WTC11 (cell line): ENCODE data around the gene SYNGR1. TPM values are rescaled to one million over a fixed set of nuclear protein-coding genes. Genes with fewer than 3 reads are reported as not detected.

Experiments
- ATF1 ChIP-seq: sonication (generic); formaldehyde crosslinking; IDR thresholded peaks from 2 replicates; pipeline ENCODE4 v1.8.1; 2023; ENCODE audit warnings: mild to moderate bottlenecking, moderate library complexity, missing genetic modification reagents
- CBFB ChIP-seq: sonication (generic); formaldehyde crosslinking; IDR thresholded peaks from 2 replicates; pipeline ENCODE4 v1.8.1; 2022; ENCODE audit warnings: mild to moderate bottlenecking, low read depth, missing genetic modification reagents
- CREM ChIP-seq: sonication (generic); formaldehyde crosslinking; IDR thresholded peaks from 2 replicates; pipeline ENCODE4 v1.8.1; 2022; ENCODE audit warnings: mild to moderate bottlenecking, missing genetic modification reagents, moderate library complexity
- ETV6 ChIP-seq: sonication (generic); formaldehyde crosslinking; IDR thresholded peaks from 2 replicates; pipeline ENCODE4 v1.8.1; 2022; ENCODE audit warnings: mild to moderate bottlenecking, missing genetic modification reagents
- FOXP1 ChIP-seq: sonication (generic); formaldehyde crosslinking; IDR thresholded peaks from 2 replicates; pipeline ENCODE4 v1.8.0; 2022; ENCODE audit warnings: missing genetic modification reagents, mild to moderate bottlenecking, moderate library complexity, borderline replicate concordance
- GABPB1 ChIP-seq: sonication (generic); formaldehyde crosslinking; IDR thresholded peaks from 2 replicates; pipeline ENCODE4 v1.8.1; 2023; ENCODE audit warnings: mild to moderate bottlenecking, missing genetic modification reagents
- JUN ChIP-seq: sonication (generic); formaldehyde crosslinking; IDR thresholded peaks from 2 replicates; pipeline ENCODE4 v1.8.0; 2023; ENCODE audit warnings: mild to moderate bottlenecking, missing genetic modification reagents
- KAT7 ChIP-seq: sonication (generic); formaldehyde crosslinking; IDR thresholded peaks from 2 replicates; pipeline ENCODE4 v1.8.1; 2023; ENCODE audit warnings: missing genetic modification reagents, mild to moderate bottlenecking, borderline replicate concordance
- MXD4 ChIP-seq: fragments of 250-450 bp; sonication (Bioruptor Pico); IDR thresholded peaks from 2 replicates; pipeline ENCODE4 v1.8.0; 2021; ENCODE audit warnings: mild to moderate bottlenecking, moderate library complexity, borderline replicate concordance
- MYBL2 ChIP-seq: sonication (generic); formaldehyde crosslinking; IDR thresholded peaks from 2 replicates; pipeline ENCODE4 v1.8.1; 2023; ENCODE audit warnings: mild to moderate bottlenecking, moderate library complexity, missing genetic modification reagents
- NR1H2 ChIP-seq: sonication (generic); formaldehyde crosslinking; IDR thresholded peaks from 2 replicates; pipeline ENCODE4 v1.9.0; 2021; ENCODE audit warnings: mild to moderate bottlenecking, moderate library complexity, missing genetic modification reagents
- SP1 ChIP-seq: sonication (generic); formaldehyde crosslinking; conservative IDR thresholded peaks from 2 replicates; pipeline ENCODE4 v1.8.1; 2022; ENCODE audit warnings: missing genetic modification reagents
- TCF7 ChIP-seq: sonication (generic); formaldehyde crosslinking; IDR thresholded peaks from 2 replicates; pipeline ENCODE4 v1.8.0; 2022; ENCODE audit warnings: mild to moderate bottlenecking, low read depth, missing genetic modification reagents, moderate library complexity
- TEAD1 ChIP-seq: sonication (generic); formaldehyde crosslinking; IDR thresholded peaks from 2 replicates; pipeline ENCODE4 v1.8.0; 2022; ENCODE audit warnings: mild to moderate bottlenecking, missing genetic modification reagents
- TEAD4 ChIP-seq: sonication (generic); formaldehyde crosslinking; IDR thresholded peaks from 2 replicates; pipeline ENCODE4 v1.8.0; 2022; ENCODE audit warnings: mild to moderate bottlenecking, missing genetic modification reagents
- TP53 ChIP-seq: sonication (generic); formaldehyde crosslinking; IDR thresholded peaks from 2 replicates; pipeline ENCODE4 v1.8.1; 2023; ENCODE audit warnings: mild to moderate bottlenecking, missing genetic modification reagents
- ZBTB21 ChIP-seq: sonication (generic); formaldehyde crosslinking; IDR thresholded peaks from 2 replicates; pipeline ENCODE4 v1.8.1; 2023; ENCODE audit warnings: mild to moderate bottlenecking, missing genetic modification reagents, borderline replicate concordance
- ZNF138 ChIP-seq: sonication (generic); formaldehyde crosslinking; conservative IDR thresholded peaks from 2 replicates; pipeline ENCODE4 v1.8.1; 2022; ENCODE audit warnings: mild to moderate bottlenecking, moderate library complexity, missing genetic modification reagents
- ZNF317 ChIP-seq: sonication (generic); formaldehyde crosslinking; IDR thresholded peaks from 2 replicates; pipeline ENCODE4 v1.8.1; 2023; ENCODE audit warnings: low read depth, mild to moderate bottlenecking, moderate library complexity, missing genetic modification reagents, borderline replicate concordance
- ZNF671 ChIP-seq: fragments of 250-450 bp; sonication (Bioruptor Pico); IDR thresholded peaks from 2 replicates; pipeline ENCODE4 v1.8.0; 2021; ENCODE audit warnings: mild to moderate bottlenecking
- total RNA-seq: library from RNA; stranded (reverse); gene quantifications from 3 replicates; pipeline ENCODE4 v1.2.3, GENCODE V29; 2021
- TF ChIP-seq, protein P1 (sequence below): sonication (generic); formaldehyde crosslinking; IDR thresholded peaks from 2 replicates; pipeline ENCODE4 v1.8.0; 2022; ENCODE audit warnings: mild to moderate bottlenecking, missing genetic modification reagents
- TF ChIP-seq, protein P2 (sequence below): sonication (generic); formaldehyde crosslinking; IDR thresholded peaks from 2 replicates; pipeline ENCODE4 v1.8.0; 2023; ENCODE audit warnings: mild to moderate bottlenecking, missing genetic modification reagents
- TF ChIP-seq, protein P3 (sequence below): fragments of 250-450 bp; sonication (Bioruptor Pico); IDR thresholded peaks from 2 replicates; pipeline ENCODE4 v1.9.0; 2021; ENCODE audit warnings: mild to moderate bottlenecking
- TF ChIP-seq, protein P4 (sequence below): sonication (generic); formaldehyde crosslinking; IDR thresholded peaks from 2 replicates; pipeline ENCODE4 v1.8.1; 2022; ENCODE audit warnings: mild to moderate bottlenecking, moderate library complexity, missing genetic modification reagents
- TF ChIP-seq, protein P5 (sequence below): sonication (generic); formaldehyde crosslinking; IDR thresholded peaks from 2 replicates; pipeline ENCODE4 v1.8.1; 2023; ENCODE audit warnings: mild to moderate bottlenecking, moderate library complexity, missing genetic modification reagents
- TF ChIP-seq, protein P6 (sequence below): sonication (generic); formaldehyde crosslinking; IDR thresholded peaks from 2 replicates; pipeline ENCODE4 v1.8.1; 2023; ENCODE audit warnings: mild to moderate bottlenecking, missing genetic modification reagents, borderline replicate concordance

SYNGR1 gene
- total RNA-seq, 1 experiment from 2014 or later = 35.3 TPM

DNA sequence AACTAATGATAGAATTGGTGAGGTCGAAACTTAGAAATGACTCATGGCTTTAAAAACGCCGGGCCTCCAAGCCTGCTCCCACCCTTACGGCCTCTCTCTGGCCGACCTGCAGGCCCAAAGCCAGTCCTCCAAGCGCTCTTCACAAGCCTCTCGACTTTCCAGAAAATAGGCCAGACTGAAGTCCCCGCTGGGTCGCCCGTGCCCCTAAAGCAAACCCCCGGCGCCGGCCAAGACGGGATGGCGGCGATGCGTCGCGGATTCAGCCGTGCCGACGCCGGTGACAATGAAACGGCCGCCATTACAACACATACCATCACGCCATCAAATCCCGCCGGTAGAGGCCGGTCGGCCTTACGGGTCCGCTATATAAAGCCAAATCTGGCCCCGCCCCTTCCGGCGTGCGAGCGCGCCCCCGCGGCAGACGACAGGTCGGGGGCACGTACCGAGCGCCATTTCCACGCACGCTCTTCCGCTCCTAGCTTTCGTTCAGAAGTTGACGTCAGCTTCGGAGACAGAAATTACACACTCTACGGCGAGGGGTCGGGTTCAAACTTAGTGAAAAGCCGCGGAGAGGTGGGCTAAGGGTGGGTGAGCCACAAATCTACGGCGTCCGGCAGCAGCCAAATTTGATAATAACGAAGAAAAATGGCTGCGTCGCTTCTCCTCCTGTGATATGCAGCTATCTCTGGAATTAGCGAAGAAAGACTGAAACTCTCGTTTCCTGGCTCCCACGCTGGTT lies 30.3 kb upstream of the SYNGR1 start, which contains the start of gene RPL3 (continued):
- TF ChIP-seq, protein P1, sequence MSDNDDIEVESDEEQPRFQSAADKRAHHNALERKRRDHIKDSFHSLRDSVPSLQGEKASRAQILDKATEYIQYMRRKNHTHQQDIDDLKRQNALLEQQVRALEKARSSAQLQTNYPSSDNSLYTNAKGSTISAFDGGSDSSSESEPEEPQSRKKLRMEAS (CRISPR knock-in tag) = peak; percentile 82
- TF ChIP-seq, protein P2, sequence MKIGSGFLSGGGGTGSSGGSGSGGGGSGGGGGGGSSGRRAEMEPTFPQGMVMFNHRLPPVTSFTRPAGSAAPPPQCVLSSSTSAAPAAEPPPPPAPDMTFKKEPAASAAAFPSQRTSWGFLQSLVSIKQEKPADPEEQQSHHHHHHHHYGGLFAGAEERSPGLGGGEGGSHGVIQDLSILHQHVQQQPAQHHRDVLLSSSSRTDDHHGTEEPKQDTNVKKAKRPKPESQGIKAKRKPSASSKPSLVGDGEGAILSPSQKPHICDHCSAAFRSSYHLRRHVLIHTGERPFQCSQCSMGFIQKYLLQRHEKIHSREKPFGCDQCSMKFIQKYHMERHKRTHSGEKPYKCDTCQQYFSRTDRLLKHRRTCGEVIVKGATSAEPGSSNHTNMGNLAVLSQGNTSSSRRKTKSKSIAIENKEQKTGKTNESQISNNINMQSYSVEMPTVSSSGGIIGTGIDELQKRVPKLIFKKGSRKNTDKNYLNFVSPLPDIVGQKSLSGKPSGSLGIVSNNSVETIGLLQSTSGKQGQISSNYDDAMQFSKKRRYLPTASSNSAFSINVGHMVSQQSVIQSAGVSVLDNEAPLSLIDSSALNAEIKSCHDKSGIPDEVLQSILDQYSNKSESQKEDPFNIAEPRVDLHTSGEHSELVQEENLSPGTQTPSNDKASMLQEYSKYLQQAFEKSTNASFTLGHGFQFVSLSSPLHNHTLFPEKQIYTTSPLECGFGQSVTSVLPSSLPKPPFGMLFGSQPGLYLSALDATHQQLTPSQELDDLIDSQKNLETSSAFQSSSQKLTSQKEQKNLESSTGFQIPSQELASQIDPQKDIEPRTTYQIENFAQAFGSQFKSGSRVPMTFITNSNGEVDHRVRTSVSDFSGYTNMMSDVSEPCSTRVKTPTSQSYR = peak; percentile 67; the same call in 1 of the 2 replicates
- TF ChIP-seq, protein P3, sequence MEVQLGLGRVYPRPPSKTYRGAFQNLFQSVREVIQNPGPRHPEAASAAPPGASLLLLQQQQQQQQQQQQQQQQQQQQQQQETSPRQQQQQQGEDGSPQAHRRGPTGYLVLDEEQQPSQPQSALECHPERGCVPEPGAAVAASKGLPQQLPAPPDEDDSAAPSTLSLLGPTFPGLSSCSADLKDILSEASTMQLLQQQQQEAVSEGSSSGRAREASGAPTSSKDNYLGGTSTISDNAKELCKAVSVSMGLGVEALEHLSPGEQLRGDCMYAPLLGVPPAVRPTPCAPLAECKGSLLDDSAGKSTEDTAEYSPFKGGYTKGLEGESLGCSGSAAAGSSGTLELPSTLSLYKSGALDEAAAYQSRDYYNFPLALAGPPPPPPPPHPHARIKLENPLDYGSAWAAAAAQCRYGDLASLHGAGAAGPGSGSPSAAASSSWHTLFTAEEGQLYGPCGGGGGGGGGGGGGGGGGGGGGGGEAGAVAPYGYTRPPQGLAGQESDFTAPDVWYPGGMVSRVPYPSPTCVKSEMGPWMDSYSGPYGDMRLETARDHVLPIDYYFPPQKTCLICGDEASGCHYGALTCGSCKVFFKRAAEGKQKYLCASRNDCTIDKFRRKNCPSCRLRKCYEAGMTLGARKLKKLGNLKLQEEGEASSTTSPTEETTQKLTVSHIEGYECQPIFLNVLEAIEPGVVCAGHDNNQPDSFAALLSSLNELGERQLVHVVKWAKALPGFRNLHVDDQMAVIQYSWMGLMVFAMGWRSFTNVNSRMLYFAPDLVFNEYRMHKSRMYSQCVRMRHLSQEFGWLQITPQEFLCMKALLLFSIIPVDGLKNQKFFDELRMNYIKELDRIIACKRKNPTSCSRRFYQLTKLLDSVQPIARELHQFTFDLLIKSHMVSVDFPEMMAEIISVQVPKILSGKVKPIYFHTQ (CRISPR knock-in tag) = peak; percentile 46; the same call in 1 of the 2 replicates
- TF ChIP-seq, protein P4, sequence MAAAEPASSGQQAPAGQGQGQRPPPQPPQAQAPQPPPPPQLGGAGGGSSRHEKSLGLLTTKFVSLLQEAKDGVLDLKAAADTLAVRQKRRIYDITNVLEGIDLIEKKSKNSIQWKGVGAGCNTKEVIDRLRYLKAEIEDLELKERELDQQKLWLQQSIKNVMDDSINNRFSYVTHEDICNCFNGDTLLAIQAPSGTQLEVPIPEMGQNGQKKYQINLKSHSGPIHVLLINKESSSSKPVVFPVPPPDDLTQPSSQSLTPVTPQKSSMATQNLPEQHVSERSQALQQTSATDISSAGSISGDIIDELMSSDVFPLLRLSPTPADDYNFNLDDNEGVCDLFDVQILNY (CRISPR knock-in tag) = peak; percentile 82; the same call in 1 of the 2 replicates
- TF ChIP-seq, protein P5, sequence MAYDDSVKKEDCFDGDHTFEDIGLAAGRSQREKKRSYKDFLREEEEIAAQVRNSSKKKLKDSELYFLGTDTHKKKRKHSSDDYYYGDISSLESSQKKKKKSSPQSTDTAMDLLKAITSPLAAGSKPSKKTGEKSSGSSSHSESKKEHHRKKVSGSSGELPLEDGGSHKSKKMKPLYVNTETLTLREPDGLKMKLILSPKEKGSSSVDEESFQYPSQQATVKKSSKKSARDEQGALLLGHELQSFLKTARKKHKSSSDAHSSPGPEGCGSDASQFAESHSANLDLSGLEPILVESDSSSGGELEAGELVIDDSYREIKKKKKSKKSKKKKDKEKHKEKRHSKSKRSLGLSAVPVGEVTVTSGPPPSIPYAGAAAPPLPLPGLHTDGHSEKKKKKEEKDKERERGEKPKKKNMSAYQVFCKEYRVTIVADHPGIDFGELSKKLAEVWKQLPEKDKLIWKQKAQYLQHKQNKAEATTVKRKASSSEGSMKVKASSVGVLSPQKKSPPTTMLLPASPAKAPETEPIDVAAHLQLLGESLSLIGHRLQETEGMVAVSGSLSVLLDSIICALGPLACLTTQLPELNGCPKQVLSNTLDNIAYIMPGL (CRISPR knock-in tag) = 0 out of 2 replicates have a peak, but pooled peaks have one; percentile 71
- peak; percentile 58 for TF ChIP-seq TEAD1
- TF ChIP-seq SP1 (CRISPR knock-in tag) = peak; percentile 99
- TF ChIP-seq TCF7 (CRISPR knock-in tag) = no peak
- TF ChIP-seq NR1H2 (CRISPR knock-in tag) = no peak
- peak; percentile 75 for TF ChIP-seq FOXP1
- TF ChIP-seq MYBL2 (CRISPR knock-in tag) = peak; percentile 58; the same call in 1 of the 2 replicates
- TF ChIP-seq JUN (CRISPR knock-in tag) = 0 out of 2 replicates have a peak, but pooled peaks have one; percentile 64
- no peak for TF ChIP-seq TP53 (CRISPR knock-in tag)
- TF ChIP-seq ATF1 = 0 out of 2 replicates have a peak, but pooled peaks have one; percentile 64
- TF ChIP-seq ETV6 = peak; percentile 76
- TF ChIP-seq ZNF671 (CRISPR knock-in tag) = 0 out of 2 replicates have a peak, but pooled peaks have one; percentile 46
- TF ChIP-seq GABPB1 (CRISPR knock-in tag) = peak; percentile 87
- peak; percentile 92; the same call in 1 of the 2 replicates for TF ChIP-seq ZBTB21 (CRISPR knock-in tag)
- 0 out of 2 replicates have a peak, but pooled peaks have one; percentile 43 for TF ChIP-seq ZNF317 (CRISPR knock-in tag)
- TF ChIP-seq KAT7 (CRISPR knock-in tag) = no peak
- TF ChIP-seq TEAD4 (CRISPR knock-in tag) = no peak
- peak; percentile 83; the same call in 1 of the 2 replicates for TF ChIP-seq CREM (CRISPR knock-in tag)
- no peak for TF ChIP-seq MXD4 (CRISPR knock-in tag)
- TF ChIP-seq, protein P6, sequence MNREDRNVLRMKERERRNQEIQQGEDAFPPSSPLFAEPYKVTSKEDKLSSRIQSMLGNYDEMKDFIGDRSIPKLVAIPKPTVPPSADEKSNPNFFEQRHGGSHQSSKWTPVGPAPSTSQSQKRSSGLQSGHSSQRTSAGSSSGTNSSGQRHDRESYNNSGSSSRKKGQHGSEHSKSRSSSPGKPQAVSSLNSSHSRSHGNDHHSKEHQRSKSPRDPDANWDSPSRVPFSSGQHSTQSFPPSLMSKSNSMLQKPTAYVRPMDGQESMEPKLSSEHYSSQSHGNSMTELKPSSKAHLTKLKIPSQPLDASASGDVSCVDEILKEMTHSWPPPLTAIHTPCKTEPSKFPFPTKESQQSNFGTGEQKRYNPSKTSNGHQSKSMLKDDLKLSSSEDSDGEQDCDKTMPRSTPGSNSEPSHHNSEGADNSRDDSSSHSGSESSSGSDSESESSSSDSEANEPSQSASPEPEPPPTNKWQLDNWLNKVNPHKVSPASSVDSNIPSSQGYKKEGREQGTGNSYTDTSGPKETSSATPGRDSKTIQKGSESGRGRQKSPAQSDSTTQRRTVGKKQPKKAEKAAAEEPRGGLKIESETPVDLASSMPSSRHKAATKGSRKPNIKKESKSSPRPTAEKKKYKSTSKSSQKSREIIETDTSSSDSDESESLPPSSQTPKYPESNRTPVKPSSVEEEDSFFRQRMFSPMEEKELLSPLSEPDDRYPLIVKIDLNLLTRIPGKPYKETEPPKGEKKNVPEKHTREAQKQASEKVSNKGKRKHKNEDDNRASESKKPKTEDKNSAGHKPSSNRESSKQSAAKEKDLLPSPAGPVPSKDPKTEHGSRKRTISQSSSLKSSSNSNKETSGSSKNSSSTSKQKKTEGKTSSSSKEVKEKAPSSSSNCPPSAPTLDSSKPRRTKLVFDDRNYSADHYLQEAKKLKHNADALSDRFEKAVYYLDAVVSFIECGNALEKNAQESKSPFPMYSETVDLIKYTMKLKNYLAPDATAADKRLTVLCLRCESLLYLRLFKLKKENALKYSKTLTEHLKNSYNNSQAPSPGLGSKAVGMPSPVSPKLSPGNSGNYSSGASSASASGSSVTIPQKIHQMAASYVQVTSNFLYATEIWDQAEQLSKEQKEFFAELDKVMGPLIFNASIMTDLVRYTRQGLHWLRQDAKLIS = 0 out of 2 replicates have a peak, but pooled peaks have one; percentile 82
- TF ChIP-seq CBFB (CRISPR knock-in tag) = 0 out of 2 replicates have a peak, but pooled peaks have one; percentile 29
- peak; percentile 80; the same call in 1 of the 2 replicates for TF ChIP-seq ZNF138
